Breast epithelium (tissue), 3 donors: Measurements from ENCODE around the gene APLF.

ENCODE experiments used
- POLR2A ChIP-seq: fragments of 450-650 bp; IDR thresholded peaks from one replicate; pipeline ENCODE4 v1.6.1; 2016; ENCODE audit warnings: antibody characterized with exemption, mild to moderate bottlenecking, moderate library complexity
- TF ChIP-seq, protein P1 (sequence below), 3 donors: fragments of 450-650 bp; IDR thresholded peaks; one replicate each; pipeline ENCODE4 v1.5.1; 2016 to 2017; ENCODE audit warnings: antibody characterized with exemption in 3 of 3, mild to moderate bottlenecking in 3 of 3, moderate library complexity in 3 of 3

DNA sequence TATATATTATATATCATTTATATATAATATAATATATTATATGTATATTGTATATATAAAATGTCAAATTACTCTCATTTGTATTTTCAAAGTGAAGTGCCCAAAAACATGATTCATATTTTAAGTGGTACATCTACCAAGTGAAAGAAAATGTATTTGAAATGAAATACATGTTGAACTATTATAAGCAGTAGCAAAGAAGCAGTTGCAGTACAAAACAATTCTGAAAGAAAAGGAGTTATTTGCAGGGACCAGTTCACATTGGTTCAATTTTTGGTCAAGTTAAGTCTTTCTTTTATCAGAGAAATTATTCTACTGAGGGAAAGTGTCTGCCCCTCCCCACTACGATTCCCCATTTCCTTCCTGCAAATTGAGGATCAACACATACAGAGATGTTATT lies 51.9 kb downstream of the APLF start:
- TF ChIP-seq, protein P1, sequence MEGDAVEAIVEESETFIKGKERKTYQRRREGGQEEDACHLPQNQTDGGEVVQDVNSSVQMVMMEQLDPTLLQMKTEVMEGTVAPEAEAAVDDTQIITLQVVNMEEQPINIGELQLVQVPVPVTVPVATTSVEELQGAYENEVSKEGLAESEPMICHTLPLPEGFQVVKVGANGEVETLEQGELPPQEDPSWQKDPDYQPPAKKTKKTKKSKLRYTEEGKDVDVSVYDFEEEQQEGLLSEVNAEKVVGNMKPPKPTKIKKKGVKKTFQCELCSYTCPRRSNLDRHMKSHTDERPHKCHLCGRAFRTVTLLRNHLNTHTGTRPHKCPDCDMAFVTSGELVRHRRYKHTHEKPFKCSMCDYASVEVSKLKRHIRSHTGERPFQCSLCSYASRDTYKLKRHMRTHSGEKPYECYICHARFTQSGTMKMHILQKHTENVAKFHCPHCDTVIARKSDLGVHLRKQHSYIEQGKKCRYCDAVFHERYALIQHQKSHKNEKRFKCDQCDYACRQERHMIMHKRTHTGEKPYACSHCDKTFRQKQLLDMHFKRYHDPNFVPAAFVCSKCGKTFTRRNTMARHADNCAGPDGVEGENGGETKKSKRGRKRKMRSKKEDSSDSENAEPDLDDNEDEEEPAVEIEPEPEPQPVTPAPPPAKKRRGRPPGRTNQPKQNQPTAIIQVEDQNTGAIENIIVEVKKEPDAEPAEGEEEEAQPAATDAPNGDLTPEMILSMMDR (IDR thresholded peaks at IDR 0.05) = no peak
- no peak for TF ChIP-seq POLR2A
